ENCODE data around the gene RTN4IP1.
"Not testable (repeated sequence)": the region's sequence is repeated elsewhere in the genome, so short reads cannot be mapped to it uniquely, and the experiment has no call there.

RTN4IP1 gene

GRCh38 chr6:106611030-106611429, 18.3 kb downstream of the RTN4IP1 start:
- no peak for DNase-seq (ENCODE audit: insufficient read length, low spot score)
- TF ChIP-seq, protein P1, sequence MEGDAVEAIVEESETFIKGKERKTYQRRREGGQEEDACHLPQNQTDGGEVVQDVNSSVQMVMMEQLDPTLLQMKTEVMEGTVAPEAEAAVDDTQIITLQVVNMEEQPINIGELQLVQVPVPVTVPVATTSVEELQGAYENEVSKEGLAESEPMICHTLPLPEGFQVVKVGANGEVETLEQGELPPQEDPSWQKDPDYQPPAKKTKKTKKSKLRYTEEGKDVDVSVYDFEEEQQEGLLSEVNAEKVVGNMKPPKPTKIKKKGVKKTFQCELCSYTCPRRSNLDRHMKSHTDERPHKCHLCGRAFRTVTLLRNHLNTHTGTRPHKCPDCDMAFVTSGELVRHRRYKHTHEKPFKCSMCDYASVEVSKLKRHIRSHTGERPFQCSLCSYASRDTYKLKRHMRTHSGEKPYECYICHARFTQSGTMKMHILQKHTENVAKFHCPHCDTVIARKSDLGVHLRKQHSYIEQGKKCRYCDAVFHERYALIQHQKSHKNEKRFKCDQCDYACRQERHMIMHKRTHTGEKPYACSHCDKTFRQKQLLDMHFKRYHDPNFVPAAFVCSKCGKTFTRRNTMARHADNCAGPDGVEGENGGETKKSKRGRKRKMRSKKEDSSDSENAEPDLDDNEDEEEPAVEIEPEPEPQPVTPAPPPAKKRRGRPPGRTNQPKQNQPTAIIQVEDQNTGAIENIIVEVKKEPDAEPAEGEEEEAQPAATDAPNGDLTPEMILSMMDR (IDR thresholded peaks at IDR 0.05; ENCODE audit: insufficient read depth, missing control alignments): no peak
- FAIRE-seq: no peak

DNA sequence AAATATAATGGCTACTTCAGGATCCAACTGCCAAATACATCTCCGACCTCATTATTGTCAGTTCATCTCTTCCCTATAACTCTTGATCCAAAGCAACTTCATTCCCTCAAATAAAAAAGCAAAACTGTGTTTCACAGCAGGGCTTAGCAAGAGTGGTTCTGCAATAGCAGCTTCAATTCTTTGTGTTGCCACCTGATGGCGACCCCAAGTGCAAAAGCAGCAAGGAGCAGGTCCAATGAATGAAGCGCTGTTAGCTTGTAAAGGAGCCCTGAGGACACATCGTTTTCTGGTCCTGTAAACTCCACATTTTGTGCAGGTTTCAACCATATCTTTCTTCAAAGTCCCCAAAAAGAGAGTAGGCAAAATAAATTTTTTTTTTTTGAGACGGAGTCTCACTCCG, 19.6 kb downstream of the RTN4IP1 start:
- no peak for FAIRE-seq
- TF ChIP-seq, protein P1 (IDR thresholded peaks at IDR 0.05; ENCODE audit: insufficient read depth, missing control alignments): peak; percentile 21
- no peak for DNase-seq (ENCODE audit: insufficient read length, low spot score)

GRCh38 chr6:106608080-106608668, 21.1 kb downstream of the RTN4IP1 start:
- FAIRE-seq (peak; percentile 53), DNase-seq (ENCODE audit: insufficient read length, low spot score) (no peak)
- TF ChIP-seq, protein P1 (IDR thresholded peaks at IDR 0.05; ENCODE audit: insufficient read depth, missing control alignments): peak; percentile 54

- DNase-seq (ENCODE audit: insufficient read length, low spot score) (no peak), FAIRE-seq (no peak)
- TF ChIP-seq, protein P1 (IDR thresholded peaks at IDR 0.05; ENCODE audit: insufficient read depth, missing control alignments): no peak
Measured at GRCh38 chr6:106600329-106600728, 29.0 kb downstream of the RTN4IP1 start.

- FAIRE-seq (peak; percentile 66), DNase-seq (ENCODE audit: insufficient read length, low spot score) (no peak)
- TF ChIP-seq, protein P1 (IDR thresholded peaks at IDR 0.05; ENCODE audit: insufficient read depth, missing control alignments): no peak
Measured at GRCh38 chr6:106599440-106599839, 29.9 kb downstream of the RTN4IP1 start.

GRCh38 chr6:106591111-106591825, 38.0 kb downstream of the RTN4IP1 start:
- TF ChIP-seq, protein P1 (IDR thresholded peaks at IDR 0.05; ENCODE audit: insufficient read depth, missing control alignments): no peak
- no peak for FAIRE-seq
- no peak for DNase-seq (ENCODE audit: insufficient read length, low spot score)

DNA sequence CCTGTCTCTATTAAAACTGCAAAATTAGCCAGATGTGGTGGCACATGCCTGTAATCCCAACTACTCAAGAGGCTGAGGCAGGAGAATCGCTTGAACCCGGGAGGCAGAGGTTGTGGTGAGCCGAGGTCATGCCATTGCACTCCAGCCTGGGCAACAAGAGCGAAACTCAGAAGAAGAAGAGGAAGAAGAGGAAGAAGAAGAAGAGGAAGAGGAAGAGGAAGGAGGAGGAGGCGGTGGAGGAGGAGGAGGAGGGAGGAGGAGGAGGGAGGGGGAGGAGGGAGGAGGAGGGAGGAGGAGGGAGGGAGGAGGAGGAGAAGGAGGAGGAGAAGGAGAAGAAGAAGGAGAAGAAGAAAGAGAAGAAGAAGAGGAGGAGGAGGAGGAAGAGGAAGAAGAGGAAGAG, 40.4 kb downstream of the RTN4IP1 start:
- DNase-seq (ENCODE audit: insufficient read length, low spot score); FAIRE-seq: not testable (repeated sequence)
